H9 (cell line): ENCODE results near the gene ACSL4. TPM values are rescaled to one million over a fixed set of nuclear protein-coding genes. Genes with fewer than 3 reads are reported as not detected.

Source experiments
- DNase-seq: peaks from one replicate; pipeline ENCODE4 v3.0.0-alpha.2; 2017
- H2AFZ ChIP-seq: one replicate; pipeline ENCODE4 v1.6.1; 2013; ENCODE audit warnings: mild to moderate bottlenecking, low read length, control low read depth, moderate library complexity
- H2AK5ac ChIP-seq: 2 replicates; pipeline ENCODE4 v1.6.1; 2013; ENCODE audit warnings: low read length, control low read depth, mixed read lengths; ENCODE audit not compliant: insufficient read length
- H2BK120ac ChIP-seq: one replicate; pipeline ENCODE4 v1.6.1; 2013; ENCODE audit warnings: low read depth, mild to moderate bottlenecking, low read length, control low read depth, inconsistent platforms; ENCODE audit not compliant: poor library complexity, severe bottlenecking
- H2BK12ac ChIP-seq: 2 replicates; pipeline ENCODE4 v1.6.1; 2013; ENCODE audit warnings: low read length, control low read depth, mixed read lengths, low read depth; ENCODE audit not compliant: insufficient read length
- H2BK15ac ChIP-seq: 2 replicates; pipeline ENCODE4 v1.6.1; 2013; ENCODE audit warnings: low read depth, low read length, control low read depth
- H2BK20ac ChIP-seq: one replicate; pipeline ENCODE4 v1.6.1; 2013; ENCODE audit warnings: low read depth, mild to moderate bottlenecking, low read length, control low read depth, inconsistent platforms; ENCODE audit not compliant: poor library complexity, severe bottlenecking
- H2BK5ac ChIP-seq: 2 replicates; pipeline ENCODE4 v1.6.1; 2013; ENCODE audit warnings: low read length, control low read depth, mixed read lengths; ENCODE audit not compliant: insufficient read length
- H3K14ac ChIP-seq: 2 replicates; pipeline ENCODE4 v1.6.1; 2013; ENCODE audit warnings: low read length, control low read depth; ENCODE audit not compliant: insufficient read depth
- H3K18ac ChIP-seq: 2 replicates; pipeline ENCODE4 v1.6.1; 2013; ENCODE audit warnings: low read depth, mild to moderate bottlenecking, mixed read lengths, low read length, control low read depth; ENCODE audit not compliant: insufficient read length
- H3K23ac ChIP-seq: 2 replicates; pipeline ENCODE4 v1.6.1; 2013; ENCODE audit warnings: low read length, control low read depth, mixed read lengths, low read depth; ENCODE audit not compliant: insufficient read length
- H3K23me2 ChIP-seq: 2 replicates; pipeline ENCODE4 v1.6.1; 2013; ENCODE audit warnings: low read depth, mild to moderate bottlenecking, mixed read lengths, low read length, control low read depth; ENCODE audit not compliant: insufficient read length, poor library complexity, severe bottlenecking
- H3K27ac ChIP-seq: 2 replicates; pipeline ENCODE4 v1.5.1; 2013; ENCODE audit warnings: low read length, control low read depth, mixed read lengths, low read depth; ENCODE audit not compliant: insufficient read length
- H3K27me3 ChIP-seq: 2 replicates; pipeline ENCODE4 v1.6.1; 2013; ENCODE audit warnings: low read length, control low read depth, inconsistent platforms; ENCODE audit not compliant: insufficient read depth
- H3K4ac ChIP-seq: 2 replicates; pipeline ENCODE4 v1.6.1; 2013; ENCODE audit warnings: low read depth, mild to moderate bottlenecking, control low read depth, inconsistent platforms, low read length, moderate library complexity
- H3K4me1 ChIP-seq: 2 replicates; pipeline ENCODE4 v1.6.1; 2013; ENCODE audit warnings: low read length, control low read depth, inconsistent platforms; ENCODE audit not compliant: insufficient read depth
- H3K4me2 ChIP-seq: 2 replicates; pipeline ENCODE4 v1.6.1; 2013; ENCODE audit warnings: low read length, control low read depth, mixed read lengths; ENCODE audit not compliant: insufficient read length, insufficient read depth
- H3K56ac ChIP-seq: 2 replicates; pipeline ENCODE4 v1.6.1; 2013; ENCODE audit warnings: low read depth, mild to moderate bottlenecking, mixed read lengths, low read length, control low read depth; ENCODE audit not compliant: insufficient read length
- H3K79me1 ChIP-seq: 2 replicates; pipeline ENCODE4 v1.6.1; 2013; ENCODE audit warnings: low read depth, mild to moderate bottlenecking, moderate library complexity, low read length, control low read depth, inconsistent platforms; ENCODE audit not compliant: insufficient read depth, poor library complexity, severe bottlenecking
- H3K79me2 ChIP-seq: 2 replicates; pipeline ENCODE4 v1.6.1; 2013; ENCODE audit warnings: low read length, control low read depth, inconsistent platforms; ENCODE audit not compliant: insufficient read depth
- H3K9ac ChIP-seq: 2 replicates; pipeline ENCODE4 v1.6.1; 2013; ENCODE audit warnings: low read length, control low read depth, mixed read lengths; ENCODE audit not compliant: insufficient read length; ENCODE audit errors: extremely low read depth
- H3K9me3 ChIP-seq: one replicate; pipeline ENCODE4 v1.6.1; 2013; ENCODE audit warnings: low read depth, low read length, inconsistent platforms; ENCODE audit not compliant: control insufficient read depth
- H3T11ph ChIP-seq: one replicate; pipeline ENCODE4 v1.6.1; 2013; ENCODE audit warnings: mild to moderate bottlenecking, low read length, control low read depth, inconsistent platforms
- H4K20me1 ChIP-seq: one replicate; pipeline ENCODE4 v1.6.1; 2013; ENCODE audit not compliant: control insufficient read depth, insufficient read length, insufficient read depth
- H4K5ac ChIP-seq: 2 replicates; pipeline ENCODE4 v1.6.1; 2013; ENCODE audit warnings: low read depth, mild to moderate bottlenecking, mixed read lengths, low read length, control low read depth; ENCODE audit not compliant: insufficient read length
- H4K8ac ChIP-seq: replicated peaks from 2 replicates; pipeline ENCODE4 v1.6.1; 2013; ENCODE audit warnings: low read length, control low read depth, mixed read lengths, low read depth; ENCODE audit not compliant: insufficient read length
- H4K91ac ChIP-seq: 2 replicates; pipeline ENCODE4 v1.6.1; 2013; ENCODE audit warnings: low read depth, mild to moderate bottlenecking, moderate library complexity, mixed read lengths, low read length, control low read depth; ENCODE audit not compliant: insufficient read length
- H3K27ac Mint-ChIP-seq, 3 experiments: 2 replicates in 2 of 3; 3 replicates in 1 of 3; pipeline ENCODE4 v1.8.0; 2020 to 2021; ENCODE audit warnings: mixed read lengths in 3 of 3, mild to moderate bottlenecking in 1 of 3, moderate library complexity in 1 of 3
- H3K27me3 Mint-ChIP-seq: 2 replicates; pipeline ENCODE4 v1.8.0; 2021; ENCODE audit warnings: low read depth, mild to moderate bottlenecking, moderate library complexity, mixed read lengths
- H3K36me3 Mint-ChIP-seq, 3 experiments: 2 replicates in 2 of 3; 3 replicates in 1 of 3; pipeline ENCODE4 v1.8.0; 2020 to 2021; ENCODE audit warnings: low read depth in 3 of 3, mixed read lengths in 3 of 3; ENCODE audit not compliant: insufficient read depth in 1 of 3
- H3K4me1 Mint-ChIP-seq, 2 experiments: 2 replicates each; pipeline ENCODE4 v1.8.0; 2020; ENCODE audit warnings: mixed read lengths in 2 of 2
- H3K4me3 Mint-ChIP-seq, 2 experiments: 2 replicates in 1 of 2; 3 replicates in 1 of 2; pipeline ENCODE4 v1.8.0; 2020 to 2021; ENCODE audit warnings: mild to moderate bottlenecking in 2 of 2, mixed read lengths in 2 of 2, moderate library complexity in 1 of 2
- H3K9me3 Mint-ChIP-seq, 2 experiments: 2 replicates in 1 of 2; 3 replicates in 1 of 2; pipeline ENCODE4 v1.8.0; 2020; ENCODE audit warnings: mild to moderate bottlenecking in 2 of 2, mixed read lengths in 2 of 2, moderate library complexity in 1 of 2
- WGBS: extraction: QIAGEN DNeasy Blood & Tissue Kit; methylation state at CpG from one replicate; pipeline ENCODE4 v1.1.7; 2013; ENCODE audit warnings: missing lambda C conversion rate, low lambda C conversion rate, mixed read lengths; ENCODE audit not compliant: insufficient read length; ENCODE audit errors: extremely low coverage; 5-methylcytosine and 5-hydroxymethylcytosine counted together
- total RNA-seq: library from RNA; stranded (reverse); gene quantifications from 2 replicates; pipeline ENCODE4 v1.2.1, GENCODE V29; 2021
- TF ChIP-seq, protein P1 (sequence below): fragments of 200-600 bp; sonication (generic); conservative IDR thresholded peaks from 3 replicates; pipeline ENCODE4 v1.8.0; 2021; ENCODE audit warnings: antibody characterized with exemption, mild to moderate bottlenecking

ACSL4 gene
- total RNA-seq, 1 experiment from 2014 or later = 41.6 TPM

- Histone ChIP-seq H3K18ac (no peak overlapping the region), H4K91ac (no peak overlapping the region), H4K20me1 (no peaks in the 10 kb centered on the region), H2BK15ac (no peak overlapping the region), H3K9ac (no peak overlapping the region), H3K56ac (no peak overlapping the region), H2BK20ac (no peak overlapping the region), H3K27me3 (no peaks in the 10 kb centered on the region), H3K23ac (no peak overlapping the region), H2BK5ac (no peak overlapping the region), H2AK5ac (no peak overlapping the region), H3K79me1 (peaks cover 7% of the 10 kb centered on the region), H4K5ac (no peak overlapping the region), H3K14ac (no peak overlapping the region), H3K79me2 (peaks cover 11% of the 10 kb centered on the region; the same call in 1 of the 2 replicates), H3K9me3 (no peaks in the 10 kb centered on the region), H3K4ac (no peak overlapping the region), H4K8ac (no peak overlapping the region), H2BK120ac (no peak overlapping the region), H3T11ph (no peak overlapping the region), H2BK12ac (no peak overlapping the region), H3K23me2 (no peaks in the 10 kb centered on the region), H3K4me1 (no peaks in the 10 kb centered on the region), H3K27ac (no peak overlapping the region), H2AFZ (no peak overlapping the region), H3K4me2 (no peak overlapping the region)
- Mint-ChIP-seq H3K27ac (no peak overlapping the region), H3K9me3 (no peaks in the 10 kb centered on the region), H3K4me3 (no peak overlapping the region), H3K36me3 (peaks cover 0 to 2% (median 0%) of the 10 kb centered on the region in 3 experiments; a peak in 3 of 7 replicates), H3K27me3 (no peaks in the 10 kb centered on the region), H3K4me1 (peaks cover 6 to 8% of the 10 kb centered on the region in 2 experiments)
- WGBS = no CpG with 5 or more reads among the region's 4 CpGs
- TF ChIP-seq, protein P1, sequence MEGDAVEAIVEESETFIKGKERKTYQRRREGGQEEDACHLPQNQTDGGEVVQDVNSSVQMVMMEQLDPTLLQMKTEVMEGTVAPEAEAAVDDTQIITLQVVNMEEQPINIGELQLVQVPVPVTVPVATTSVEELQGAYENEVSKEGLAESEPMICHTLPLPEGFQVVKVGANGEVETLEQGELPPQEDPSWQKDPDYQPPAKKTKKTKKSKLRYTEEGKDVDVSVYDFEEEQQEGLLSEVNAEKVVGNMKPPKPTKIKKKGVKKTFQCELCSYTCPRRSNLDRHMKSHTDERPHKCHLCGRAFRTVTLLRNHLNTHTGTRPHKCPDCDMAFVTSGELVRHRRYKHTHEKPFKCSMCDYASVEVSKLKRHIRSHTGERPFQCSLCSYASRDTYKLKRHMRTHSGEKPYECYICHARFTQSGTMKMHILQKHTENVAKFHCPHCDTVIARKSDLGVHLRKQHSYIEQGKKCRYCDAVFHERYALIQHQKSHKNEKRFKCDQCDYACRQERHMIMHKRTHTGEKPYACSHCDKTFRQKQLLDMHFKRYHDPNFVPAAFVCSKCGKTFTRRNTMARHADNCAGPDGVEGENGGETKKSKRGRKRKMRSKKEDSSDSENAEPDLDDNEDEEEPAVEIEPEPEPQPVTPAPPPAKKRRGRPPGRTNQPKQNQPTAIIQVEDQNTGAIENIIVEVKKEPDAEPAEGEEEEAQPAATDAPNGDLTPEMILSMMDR = no peak
- DNase-seq = no peak
These were observed 25.3 kb downstream of the ACSL4 start for GRCh38 chrX:109707720-109708119.
